HG03108 (cell line): ENCODE data around the gene ADGRL3.

Experiments
- ATAC-seq: cut with Tn5 transposase; IDR thresholded peaks from one replicate; pipeline ENCODE4 v1.9.1; 2021; ENCODE audit warnings: moderate library complexity; ENCODE audit not compliant: unreplicated experiment

ADGRL3 gene

GRCh38 chr4:61860376-61860775 lies 660.2 kb downstream of the ADGRL3 start:
- no peak for ATAC-seq

GRCh38 chr4:61864286-61864685 lies 664.2 kb downstream of the ADGRL3 start:
- ATAC-seq = no peak

- no peak for ATAC-seq
Observed at GRCh38 chr4:61866378-61867030, 666.4 kb downstream of the ADGRL3 start.

GRCh38 chr4:61872983-61873382 lies 672.9 kb downstream of the ADGRL3 start:
- no peak for ATAC-seq

GRCh38 chr4:61877266-61877665 lies 677.1 kb downstream of the ADGRL3 start:
- ATAC-seq = no peak

- no peak for ATAC-seq
Observed at GRCh38 chr4:61877893-61878292, 677.8 kb downstream of the ADGRL3 start.

GRCh38 chr4:61882381-61882780 lies 682.3 kb downstream of the ADGRL3 start:
- ATAC-seq = no peak

- no peak for ATAC-seq
Observed at GRCh38 chr4:61886131-61886530, 686.0 kb downstream of the ADGRL3 start.

GRCh38 chr4:61889117-61889516 lies 689.0 kb downstream of the ADGRL3 start:
- no peak for ATAC-seq

- ATAC-seq = no peak
Observed at GRCh38 chr4:61890321-61890720, 690.2 kb downstream of the ADGRL3 start.

GRCh38 chr4:61891953-61892352 lies 691.8 kb downstream of the ADGRL3 start:
- ATAC-seq = no peak

GRCh38 chr4:61896634-61897033 lies 696.5 kb downstream of the ADGRL3 start:
- ATAC-seq = no peak

GRCh38 chr4:61909031-61909430 lies 708.9 kb downstream of the ADGRL3 start:
- no peak for ATAC-seq

GRCh38 chr4:61911313-61911756 lies 711.2 kb downstream of the ADGRL3 start:
- ATAC-seq = no peak

- no peak for ATAC-seq
Observed at GRCh38 chr4:61913619-61914018, 713.5 kb downstream of the ADGRL3 start.

- no peak for ATAC-seq
Observed at GRCh38 chr4:61915501-61915900, 715.4 kb downstream of the ADGRL3 start.

- no peak for ATAC-seq
Observed at GRCh38 chr4:61918507-61918906, 718.4 kb downstream of the ADGRL3 start.

- no peak for ATAC-seq
Observed at GRCh38 chr4:61918987-61919386, 718.9 kb downstream of the ADGRL3 start.

GRCh38 chr4:61919561-61919960 lies 719.4 kb downstream of the ADGRL3 start:
- no peak for ATAC-seq

- no peak for ATAC-seq
Observed at GRCh38 chr4:61921920-61922319, 721.8 kb downstream of the ADGRL3 start.

- no peak for ATAC-seq
Observed at GRCh38 chr4:61922766-61923165, 722.6 kb downstream of the ADGRL3 start.

- ATAC-seq = no peak
Observed at GRCh38 chr4:61923179-61923578, 723.1 kb downstream of the ADGRL3 start.

- no peak for ATAC-seq
Observed at GRCh38 chr4:61924131-61924530, 724.0 kb downstream of the ADGRL3 start.
